ENCODE data around the gene CD33.

The CD33 gene

DNA sequence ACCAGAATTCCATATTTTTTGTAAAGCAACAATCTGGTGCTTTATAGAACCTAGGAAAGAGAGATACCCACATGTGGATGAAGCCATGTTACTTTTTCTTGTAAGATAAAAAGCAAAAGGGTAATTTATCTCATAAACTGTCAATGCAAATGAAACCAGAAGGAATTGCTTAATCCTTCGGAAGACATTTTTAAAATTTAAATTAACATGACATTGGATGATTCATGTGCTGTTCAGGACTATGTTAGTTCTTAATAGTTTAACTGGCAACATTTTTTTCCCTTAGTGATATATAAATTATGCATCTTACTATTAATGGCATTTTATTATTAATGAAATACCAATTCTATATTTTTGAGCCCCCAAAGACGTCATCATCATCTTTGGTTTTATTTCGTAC is 60.8 kb downstream of the CD33 start:
- no peak overlapping the region for H3K27ac ChIP-seq
- DNase-seq (ENCODE audit: low spot score), result no peak
- TF ChIP-seq, protein P1, sequence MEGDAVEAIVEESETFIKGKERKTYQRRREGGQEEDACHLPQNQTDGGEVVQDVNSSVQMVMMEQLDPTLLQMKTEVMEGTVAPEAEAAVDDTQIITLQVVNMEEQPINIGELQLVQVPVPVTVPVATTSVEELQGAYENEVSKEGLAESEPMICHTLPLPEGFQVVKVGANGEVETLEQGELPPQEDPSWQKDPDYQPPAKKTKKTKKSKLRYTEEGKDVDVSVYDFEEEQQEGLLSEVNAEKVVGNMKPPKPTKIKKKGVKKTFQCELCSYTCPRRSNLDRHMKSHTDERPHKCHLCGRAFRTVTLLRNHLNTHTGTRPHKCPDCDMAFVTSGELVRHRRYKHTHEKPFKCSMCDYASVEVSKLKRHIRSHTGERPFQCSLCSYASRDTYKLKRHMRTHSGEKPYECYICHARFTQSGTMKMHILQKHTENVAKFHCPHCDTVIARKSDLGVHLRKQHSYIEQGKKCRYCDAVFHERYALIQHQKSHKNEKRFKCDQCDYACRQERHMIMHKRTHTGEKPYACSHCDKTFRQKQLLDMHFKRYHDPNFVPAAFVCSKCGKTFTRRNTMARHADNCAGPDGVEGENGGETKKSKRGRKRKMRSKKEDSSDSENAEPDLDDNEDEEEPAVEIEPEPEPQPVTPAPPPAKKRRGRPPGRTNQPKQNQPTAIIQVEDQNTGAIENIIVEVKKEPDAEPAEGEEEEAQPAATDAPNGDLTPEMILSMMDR (conservative IDR thresholded peaks at IDR 0.05; ENCODE audit: low read depth), result no peak
- ChIA-PET POLR2A (ENCODE audit: low non-redundant PET) (no interaction called here), CTCF (no interaction called here)

Measured in RWPE1 (cell line).